Heart right ventricle (tissue), 16 donors: Measurements from ENCODE around the gene HEXD. TPM values are rescaled to one million over a fixed set of nuclear protein-coding genes. Genes with fewer than 3 reads are reported as not detected.

Experiments used
- ATAC-seq, 8 donors: fragments of 200-7000 bp; cut with Tn5 transposase; one replicate each; pipeline ENCODE4 v1.9.1; 2020; ENCODE audit warnings: mild to moderate bottlenecking in 8 of 8, moderate library complexity in 8 of 8, moderate number of reproducible peaks in 1 of 8
- DNase-seq, 2 donors: peaks; one replicate each; pipeline ENCODE4 v3.0.0-alpha.2; 2020
- H3K27ac ChIP-seq, 10 donors: fragments of 200-600 bp; sonication (generic) in 2 of 10; one replicate each; pipeline versions ENCODE4 v1.5.0 to v1.8.0; 2020 to 2022; ENCODE audit warnings: mild to moderate bottlenecking in 3 of 10
- H3K27me3 ChIP-seq, 7 donors: fragments of 200-600 bp; one replicate each; pipeline ENCODE4 v1.8.0; 2021 to 2022; ENCODE audit warnings: mild to moderate bottlenecking in 2 of 7
- H3K36me3 ChIP-seq, 9 donors: fragments of 200-600 bp; sonication (generic) in 1 of 9; one replicate each; pipeline versions ENCODE4 v1.5.0 to v1.8.0; 2020 to 2022; ENCODE audit warnings: mild to moderate bottlenecking in 2 of 9
- H3K4me1 ChIP-seq, 9 donors: fragments of 200-600 bp; sonication (generic) in 1 of 9; one replicate each; pipeline versions ENCODE4 v1.5.0 to v1.8.0; 2020 to 2022; ENCODE audit warnings: mild to moderate bottlenecking in 4 of 9
- H3K4me3 ChIP-seq, 10 donors: fragments of 200-600 bp; sonication (generic) in 2 of 10; one replicate each; pipeline versions ENCODE4 v1.5.0 to v1.8.0; 2020 to 2022; ENCODE audit warnings: mild to moderate bottlenecking in 7 of 10, moderate library complexity in 2 of 10
- H3K9me3 ChIP-seq, 11 donors: fragments of 200-600 bp in 10 of 11; sonication (generic) in 2 of 11; one replicate each; pipeline versions ENCODE4 v1.5.0 to v1.8.0; 2013 to 2022; ENCODE audit warnings: mild to moderate bottlenecking in 2 of 11, control low read depth in 1 of 11, moderate library complexity in 1 of 11
- WGBS, 2 donors: extraction: QIAGEN DNeasy Blood & Tissue Kit; methylation state at CpG; one replicate each; pipeline ENCODE4 v1.1.7; 2013; ENCODE audit warnings: inconsistent platforms in 1 of 2; 5-methylcytosine and 5-hydroxymethylcytosine counted together
- intact Hi-C, 10 donors: fragments of 100-400 bp; cut with DNase I; formaldehyde crosslinking; loops; one replicate each; pipeline versions ENCODE4 v1.11.1 to v1.14.2; 2022
- polyA plus RNA-seq, 2 donors: library from polyadenylated mRNA; stranded (reverse); fragments of 200-250 nt; gene quantifications; one replicate each; pipeline ENCODE4 v1.2.3, GENCODE V29; 2013
- total RNA-seq, 10 donors: library from RNA; stranded (reverse); fragmentation: NEBNext Ultra II Directional in 3 of 10; extraction: Animal tissue kit (Norgen Biotek cat#: 25700) in 3 of 10; gene quantifications; one replicate each; pipeline versions ENCODE4 v1.2.1 to v1.2.4, GENCODE V29; 2021 to 2023
- TF ChIP-seq, protein P1 (sequence below), 9 donors: fragments of 200-600 bp; sonication (generic) in 2 of 9; IDR thresholded peaks; one replicate each; pipeline versions ENCODE4 v1.5.0 to v1.8.0; 2021 to 2022; ENCODE audit warnings: antibody characterized with exemption in 9 of 9, mild to moderate bottlenecking in 5 of 9, moderate library complexity in 1 of 9
- donor health status: Arrhythmogenic right ventricular cardiomyopathy.
- donor health status: ischemic (EF 13 %, LVEDD 7.1; RV severe dilation, severe dysfunction).
- donor health status: healthy with polysubstance abuse.
- donor health status: DM: no; HTN: yes; CAD: no.
- donor health status: DM: no; HTN: no; CAD: no.
- donor health status: ischemic (EF 25% LVEDD 6.9; RV normal size, moderate dysfunction).
- donor health status: ischemic (EF 25% LVEDD 5.7; RV mildly dilated, moderate dysfunction).
- donor health status: healthy.
- donor health status: DM: yes; HTN: yes; CAD: no.
- donor health status: Ischemic cardiomyopathy.
- donor health status: ischemic (EF 35%, LVEDD 5.7; RV mildly dilated, moderate dysfunction).
- donor health status: nonischemic (EF 11% LVEDD 7.7; RV severe dilation, severe dysfunction).
- donor health status: DM: yes; HTN: yes; CAD: no.
- donor health status: PGD.
- donor health status: ischemic (EF 29% LVEDD 5.4; RV normal size, mild dysfunction).
- donor health status: nonischemic (EF 23%, LVEDD 6.1; RV moderate dilation, normal function).

HEXD gene
- total and polyA plus RNA-seq, 12 donors = 9.4 to 53.3 (median 13.5) TPM

DNA sequence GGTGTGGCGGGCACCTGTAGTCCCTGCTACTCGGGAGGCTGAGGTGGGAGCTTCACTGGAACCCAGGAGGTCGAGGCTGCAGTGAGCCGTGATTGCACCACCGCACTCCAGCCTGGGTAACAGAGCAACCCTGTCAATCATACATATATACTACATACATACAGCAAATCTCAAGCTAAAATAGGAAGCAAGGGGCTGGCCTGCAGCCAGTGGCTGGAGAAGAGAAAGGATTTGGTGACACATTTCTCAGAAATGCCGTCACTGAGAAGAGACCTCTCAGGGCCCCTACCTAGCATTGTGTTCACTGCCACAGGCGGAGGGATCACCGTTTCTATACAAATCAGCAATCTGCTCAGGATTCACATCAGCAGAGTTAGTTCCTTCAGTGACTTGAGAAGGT lies 57.3 kb downstream of the HEXD start:
- Histone ChIP-seq H3K9me3 (no peaks in the 10 kb centered on the region), H3K36me3 (peaks cover 0 to 97% (median 54%) of the 10 kb centered on the region in 9 donors), H3K27me3 (no peaks in the 10 kb centered on the region), H3K27ac (no peak overlapping the region), H3K4me3 (no peak overlapping the region), H3K4me1 (no peaks in the 10 kb centered on the region)
- TF ChIP-seq, protein P1, sequence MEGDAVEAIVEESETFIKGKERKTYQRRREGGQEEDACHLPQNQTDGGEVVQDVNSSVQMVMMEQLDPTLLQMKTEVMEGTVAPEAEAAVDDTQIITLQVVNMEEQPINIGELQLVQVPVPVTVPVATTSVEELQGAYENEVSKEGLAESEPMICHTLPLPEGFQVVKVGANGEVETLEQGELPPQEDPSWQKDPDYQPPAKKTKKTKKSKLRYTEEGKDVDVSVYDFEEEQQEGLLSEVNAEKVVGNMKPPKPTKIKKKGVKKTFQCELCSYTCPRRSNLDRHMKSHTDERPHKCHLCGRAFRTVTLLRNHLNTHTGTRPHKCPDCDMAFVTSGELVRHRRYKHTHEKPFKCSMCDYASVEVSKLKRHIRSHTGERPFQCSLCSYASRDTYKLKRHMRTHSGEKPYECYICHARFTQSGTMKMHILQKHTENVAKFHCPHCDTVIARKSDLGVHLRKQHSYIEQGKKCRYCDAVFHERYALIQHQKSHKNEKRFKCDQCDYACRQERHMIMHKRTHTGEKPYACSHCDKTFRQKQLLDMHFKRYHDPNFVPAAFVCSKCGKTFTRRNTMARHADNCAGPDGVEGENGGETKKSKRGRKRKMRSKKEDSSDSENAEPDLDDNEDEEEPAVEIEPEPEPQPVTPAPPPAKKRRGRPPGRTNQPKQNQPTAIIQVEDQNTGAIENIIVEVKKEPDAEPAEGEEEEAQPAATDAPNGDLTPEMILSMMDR (IDR thresholded peaks at IDR 0.05) = no peak
- no peak for DNase-seq
- ATAC-seq = no peak
- 68 to 87% methylated on average over 8 of the region's 8 CpGs for WGBS, 2 donors
- intact Hi-C loops = no loop called here

DNA sequence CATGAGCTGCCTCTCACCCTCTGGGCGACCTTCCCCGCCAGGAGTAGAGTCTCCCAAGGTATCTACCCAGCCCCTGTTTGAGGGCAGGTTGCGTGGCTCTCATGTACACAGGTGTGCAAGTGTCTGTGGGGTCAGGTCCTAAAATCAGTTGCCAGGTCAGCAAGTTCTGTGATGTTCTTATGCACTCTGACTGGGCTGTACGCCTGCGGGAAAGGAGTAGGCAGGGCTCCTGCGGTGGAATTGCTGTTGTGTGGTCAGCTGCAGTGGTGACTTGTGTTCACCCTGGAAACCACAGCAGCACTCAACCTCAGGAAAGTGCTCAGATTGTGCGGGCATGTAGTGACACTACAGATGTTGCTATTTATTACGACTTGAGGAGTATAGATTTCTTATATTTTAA lies 59.8 kb downstream of the HEXD start:
- no peaks in the 10 kb centered on the region for H3K9me3 ChIP-seq
- TF ChIP-seq, protein P1 (IDR thresholded peaks at IDR 0.05) = no peak
- H3K27ac ChIP-seq = no peak overlapping the region
- intact Hi-C loops = no loop called here
- 94 to 95% methylated on average over 8 of the region's 8 CpGs for WGBS, 2 donors
- no peak for ATAC-seq
- H3K36me3 ChIP-seq = peaks cover 0 to 100% (median 67%) of the 10 kb centered on the region in 9 donors
- H3K27me3 ChIP-seq = no peaks in the 10 kb centered on the region
- H3K4me1 ChIP-seq = no peaks in the 10 kb centered on the region
- no peak overlapping the region for H3K4me3 ChIP-seq
- DNase-seq = no peak

DNA sequence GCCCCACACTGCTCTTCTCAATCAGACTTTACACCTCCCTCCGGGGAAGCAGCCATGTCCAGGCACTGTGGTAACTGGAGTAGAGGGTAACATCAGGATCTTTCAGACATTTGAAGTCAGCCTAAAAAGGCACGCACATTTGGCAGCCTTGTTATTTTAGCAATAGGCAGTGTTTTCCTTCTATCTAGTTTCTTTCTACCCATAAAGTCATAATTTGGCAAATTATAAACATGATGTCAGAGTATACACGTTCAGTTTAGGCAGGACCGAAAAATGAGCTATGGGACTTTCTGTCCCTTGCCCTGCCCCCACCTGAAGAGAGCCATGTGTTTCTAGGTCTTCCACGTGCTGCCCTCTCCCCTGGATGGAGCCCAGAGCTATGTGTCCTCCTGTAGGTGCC lies 61.5 kb downstream of the HEXD start:
- ATAC-seq = peak in 1 of 8 donors; percentile 37
- Histone ChIP-seq H3K27me3 (no peaks in the 10 kb centered on the region), H3K9me3 (no peaks in the 10 kb centered on the region), H3K36me3 (peaks cover 0 to 100% (median 63%) of the 10 kb centered on the region in 9 donors), H3K27ac (no peak overlapping the region), H3K4me1 (no peaks in the 10 kb centered on the region), H3K4me3 (no peak overlapping the region)
- TF ChIP-seq, protein P1 (IDR thresholded peaks at IDR 0.05) = no peak
- 82 to 88% methylated on average over 5 of the region's 5 CpGs for WGBS, 2 donors
- intact Hi-C loops = no loop called here
- no peak for DNase-seq

DNA sequence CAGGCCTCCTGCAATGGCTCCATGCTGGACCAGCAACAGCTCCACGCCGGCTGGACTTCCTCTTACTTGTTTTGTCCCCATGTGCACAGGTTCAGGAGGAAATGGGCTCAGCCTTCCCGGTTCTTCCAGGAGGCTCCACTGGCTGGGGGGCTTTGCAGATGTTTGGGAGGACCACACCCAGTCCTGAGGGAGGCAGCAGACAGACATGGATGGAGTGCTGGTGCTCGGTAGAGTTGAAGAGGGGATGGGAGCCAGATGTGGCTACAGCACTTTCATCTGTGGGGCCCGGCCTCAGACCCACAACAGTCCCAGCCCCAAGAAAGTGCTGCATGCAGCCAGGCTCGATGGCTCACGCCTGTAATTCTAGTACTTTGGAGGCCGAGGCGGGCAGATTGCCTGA lies 62.2 kb downstream of the HEXD start:
- TF ChIP-seq, protein P1 (IDR thresholded peaks at IDR 0.05) = no peak
- 81 to 84% methylated on average over 9 of the region's 9 CpGs for WGBS, 2 donors
- DNase-seq (no peak), ATAC-seq (no peak)
- H3K27me3 ChIP-seq = no peaks in the 10 kb centered on the region
- H3K4me3 ChIP-seq = no peak overlapping the region
- no peaks in the 10 kb centered on the region for H3K4me1 ChIP-seq
- H3K9me3 ChIP-seq = no peaks in the 10 kb centered on the region
- no peak overlapping the region for H3K27ac ChIP-seq
- intact Hi-C loops = no loop called here
- H3K36me3 ChIP-seq = peaks cover 0 to 100% (median 66%) of the 10 kb centered on the region in 9 donors
